ENCODE data around the gene ALDOB.

DNA sequence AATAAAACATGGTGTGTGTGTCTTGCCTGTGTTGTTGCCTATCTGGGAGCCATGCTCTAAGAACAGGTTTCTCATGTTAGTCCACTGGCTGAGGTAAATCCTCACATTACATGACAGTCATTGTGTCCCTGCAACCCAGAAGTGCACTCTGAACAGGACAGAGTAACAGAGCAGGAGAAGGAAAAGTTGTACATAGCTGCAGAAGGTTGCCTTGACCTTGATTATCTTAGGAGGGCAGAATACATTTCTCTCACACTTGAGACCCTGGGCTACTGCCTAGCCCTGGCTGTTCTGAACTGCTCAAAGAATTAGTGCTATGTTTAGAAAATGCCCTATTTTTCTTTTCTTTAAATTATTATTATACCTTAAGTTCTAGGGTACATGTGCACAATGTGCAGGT lies 20.0 kb downstream of the ALDOB start:
- TF ChIP-seq CTCF (conservative IDR thresholded peaks at IDR 0.05; ENCODE audit: low read depth, low read length) (no peak), EZH2 (IDR thresholded peaks at IDR 0.05; ENCODE audit: low read length, unreplicated experiment) (no peak)

Measured in PC-3 (cell line).